ENCODE measurements around the gene GOLPH3L.

GRCh38 chr1:150708595-150708994 lies 11.6 kb upstream of the GOLPH3L start:
- no peak for TF ChIP-seq SUZ12 (IDR thresholded peaks at IDR 0.05; ENCODE audit: extremely low read depth, insufficient read depth, insufficient read length)
- TF ChIP-seq ZNF274 (IDR thresholded peaks at IDR 0.05; ENCODE audit: low read depth, low read length): no peak
- TF ChIP-seq YY1 (IDR thresholded peaks at IDR 0.05; ENCODE audit: insufficient read depth, insufficient read length): no peak
